Measurements from ENCODE around the gene SNTN.

GRCh38 chr3:63689285-63689684 lies 36.8 kb downstream of the SNTN start:
- TF ChIP-seq, protein P1, sequence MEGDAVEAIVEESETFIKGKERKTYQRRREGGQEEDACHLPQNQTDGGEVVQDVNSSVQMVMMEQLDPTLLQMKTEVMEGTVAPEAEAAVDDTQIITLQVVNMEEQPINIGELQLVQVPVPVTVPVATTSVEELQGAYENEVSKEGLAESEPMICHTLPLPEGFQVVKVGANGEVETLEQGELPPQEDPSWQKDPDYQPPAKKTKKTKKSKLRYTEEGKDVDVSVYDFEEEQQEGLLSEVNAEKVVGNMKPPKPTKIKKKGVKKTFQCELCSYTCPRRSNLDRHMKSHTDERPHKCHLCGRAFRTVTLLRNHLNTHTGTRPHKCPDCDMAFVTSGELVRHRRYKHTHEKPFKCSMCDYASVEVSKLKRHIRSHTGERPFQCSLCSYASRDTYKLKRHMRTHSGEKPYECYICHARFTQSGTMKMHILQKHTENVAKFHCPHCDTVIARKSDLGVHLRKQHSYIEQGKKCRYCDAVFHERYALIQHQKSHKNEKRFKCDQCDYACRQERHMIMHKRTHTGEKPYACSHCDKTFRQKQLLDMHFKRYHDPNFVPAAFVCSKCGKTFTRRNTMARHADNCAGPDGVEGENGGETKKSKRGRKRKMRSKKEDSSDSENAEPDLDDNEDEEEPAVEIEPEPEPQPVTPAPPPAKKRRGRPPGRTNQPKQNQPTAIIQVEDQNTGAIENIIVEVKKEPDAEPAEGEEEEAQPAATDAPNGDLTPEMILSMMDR (IDR thresholded peaks at IDR 0.05): no peak
- TF ChIP-seq EP300 (IDR thresholded peaks at IDR 0.05): no peak
- no peak for TF ChIP-seq POLR2AphosphoS5 (IDR thresholded peaks at IDR 0.05)
- TF ChIP-seq POLR2A (IDR thresholded peaks at IDR 0.05; ENCODE audit: low read depth): no peak

Data from esophagus muscularis mucosa (tissue), 4 donors.